ENCODE measurements around the gene C18orf63.

- TF ChIP-seq EZH2phosphoT487 (IDR thresholded peaks at IDR 0.05; ENCODE audit: borderline replicate concordance, low read length) (no peak), CTCF (IDR thresholded peaks at IDR 0.05; ENCODE audit: low read depth, low read length, poor library complexity, severe bottlenecking) (no peak)
These were observed 38.3 kb upstream of the C18orf63 start for GRCh38 chr18:74277296-74277695.

Measured in DOHH2 (cell line).